Activated CD4-positive, alpha-beta memory T cell treated with anti-CD3 and anti-CD28 coated beads, Interleukin-2, amount 10 ng/mL, durations not matched to agents 7 days and 5 days (primary cell): ENCODE measurements around the gene GABARAP. TPM values are rescaled to one million over a fixed set of nuclear protein-coding genes. Genes with fewer than 3 reads are reported as not detected.

ENCODE experiments used
- total RNA-seq, 2 experiments: library from RNA; stranded (reverse); gene quantifications; one replicate each; pipeline ENCODE4 v1.2.3, GENCODE V29; 2021

The GABARAP gene
- total RNA-seq, 2 experiments from 2014 or later = 303 to 313 TPM

Other genes with a start within 250 kb of the GABARAP start
- gene ALOX12, start 246.4 kb downstream of the GABARAP start, total RNA-seq = not detected
- 100 to 1,000 TPM; 187 to 194 TPM for gene RNASEK, start 229.8 kb downstream of the GABARAP start, total RNA-seq
- under 1 TPM; 0.80 to 0.88 TPM for gene BCL6B, start 219.4 kb downstream of the GABARAP start, total RNA-seq
- gene SLC16A13, start 206.4 kb downstream of the GABARAP start, total RNA-seq = 10 to 100 TPM; 26.8 to 28.9 TPM
- under 1 TPM; 0.35 to 0.73 TPM for gene SLC16A11, start 198.4 kb downstream of the GABARAP start, total RNA-seq
- not detected for gene CLEC10A, start 162.2 kb downstream of the GABARAP start, total RNA-seq
- not detected for gene ASGR2, start 127.6 kb downstream of the GABARAP start, total RNA-seq
- gene ASGR1, start 63.1 kb downstream of the GABARAP start, total RNA-seq = under 1 TPM; 0.60 to 0.73 TPM
- 1 to 10 TPM; 5.2 to 5.3 TPM for gene DLG4, start 22.6 kb downstream of the GABARAP start, total RNA-seq
- 100 to 1,000 TPM; 364 to 370 TPM for gene ACADVL, start 22.5 kb downstream of the GABARAP start, total RNA-seq
- gene DVL2, start 7.9 kb downstream of the GABARAP start, total RNA-seq = 10 to 100 TPM; 47.2 to 49.1 TPM
- gene PHF23, start 3.0 kb downstream of the GABARAP start, total RNA-seq = 10 to 100 TPM; 45.9 to 53.1 TPM
- 100 to 1,000 TPM; 170 to 175 TPM for gene CTDNEP1, start 9.3 kb upstream of the GABARAP start, total RNA-seq
- gene ELP5, start 9.8 kb upstream of the GABARAP start, total RNA-seq = 10 to 100 TPM; 40.4 to 42.1 TPM
- gene CLDN7, start 20.0 kb upstream of the GABARAP start, total RNA-seq = under 1 TPM; 0.15 to 0.80 TPM
- gene SLC2A4, start 39.3 kb upstream of the GABARAP start, total RNA-seq = not detected
- gene YBX2, start 52.2 kb upstream of the GABARAP start, total RNA-seq = 1 to 10 TPM; 1.5 to 1.6 TPM
- 100 to 1,000 TPM; 419 to 420 TPM for gene EIF5A, start 65.2 kb upstream of the GABARAP start, total RNA-seq
- 10 to 100 TPM; 69.8 to 74.7 TPM for gene GPS2, start 72.9 kb upstream of the GABARAP start, total RNA-seq
- gene NEURL4, start 86.9 kb upstream of the GABARAP start, total RNA-seq = 10 to 100 TPM; 28.4 to 31.2 TPM
- gene ACAP1, start 94.1 kb upstream of the GABARAP start, total RNA-seq = 100 to 1,000 TPM; 682 to 709 TPM
- gene KCTD11, start 109.7 kb upstream of the GABARAP start, total RNA-seq = 1 to 10 TPM; 5.8 to 5.9 TPM
- not detected for gene TMEM95, start 112.7 kb upstream of the GABARAP start, total RNA-seq
- under 1 TPM; 0.25 to 0.86 TPM for gene TNK1, start 138.6 kb upstream of the GABARAP start, total RNA-seq
- gene PLSCR3, start 152.1 kb upstream of the GABARAP start, total RNA-seq = 100 to 1,000 TPM; 149 to 156 TPM
- gene TMEM256, start 161.6 kb upstream of the GABARAP start, total RNA-seq = 10 to 100 TPM; 73.2 to 77.0 TPM
- gene NLGN2, start 165.4 kb upstream of the GABARAP start, total RNA-seq = 1 to 10 TPM; 3.2 to 3.7 TPM
- not detected for gene SPEM1, start 177.9 kb upstream of the GABARAP start, total RNA-seq
- gene SPEM2, start 183.2 kb upstream of the GABARAP start, total RNA-seq = not detected
- gene SPEM3, start 186.4 kb upstream of the GABARAP start, total RNA-seq = not detected
- gene TMEM102, start 193.0 kb upstream of the GABARAP start, total RNA-seq = 10 to 100 TPM; 18.0 TPM
- 10 to 100 TPM in 1 of 2 experiments, 1 to 10 TPM in 1; 8.9 to 10.8 TPM for gene FGF11, start 197.1 kb upstream of the GABARAP start, total RNA-seq
- gene CHRNB1, start 202.6 kb upstream of the GABARAP start, total RNA-seq = 10 to 100 TPM; 13.0 to 14.6 TPM
- gene ZBTB4, start 237.2 kb upstream of the GABARAP start, total RNA-seq = 10 to 100 TPM; 27.4 to 27.9 TPM
- gene SLC35G6, start 239.0 kb upstream of the GABARAP start, total RNA-seq = not detected
- gene POLR2A, start 241.9 kb upstream of the GABARAP start, total RNA-seq = 100 to 1,000 TPM; 169 to 172 TPM